Measurements from ENCODE around the gene NR2C2. TPM values are rescaled to one million over a fixed set of nuclear protein-coding genes. Genes with fewer than 3 reads are reported as not detected.

The NR2C2 gene
- total RNA-seq, 4 donors from 2014 or later = 32.2 to 60.6 (median 47.8) TPM

DNA sequence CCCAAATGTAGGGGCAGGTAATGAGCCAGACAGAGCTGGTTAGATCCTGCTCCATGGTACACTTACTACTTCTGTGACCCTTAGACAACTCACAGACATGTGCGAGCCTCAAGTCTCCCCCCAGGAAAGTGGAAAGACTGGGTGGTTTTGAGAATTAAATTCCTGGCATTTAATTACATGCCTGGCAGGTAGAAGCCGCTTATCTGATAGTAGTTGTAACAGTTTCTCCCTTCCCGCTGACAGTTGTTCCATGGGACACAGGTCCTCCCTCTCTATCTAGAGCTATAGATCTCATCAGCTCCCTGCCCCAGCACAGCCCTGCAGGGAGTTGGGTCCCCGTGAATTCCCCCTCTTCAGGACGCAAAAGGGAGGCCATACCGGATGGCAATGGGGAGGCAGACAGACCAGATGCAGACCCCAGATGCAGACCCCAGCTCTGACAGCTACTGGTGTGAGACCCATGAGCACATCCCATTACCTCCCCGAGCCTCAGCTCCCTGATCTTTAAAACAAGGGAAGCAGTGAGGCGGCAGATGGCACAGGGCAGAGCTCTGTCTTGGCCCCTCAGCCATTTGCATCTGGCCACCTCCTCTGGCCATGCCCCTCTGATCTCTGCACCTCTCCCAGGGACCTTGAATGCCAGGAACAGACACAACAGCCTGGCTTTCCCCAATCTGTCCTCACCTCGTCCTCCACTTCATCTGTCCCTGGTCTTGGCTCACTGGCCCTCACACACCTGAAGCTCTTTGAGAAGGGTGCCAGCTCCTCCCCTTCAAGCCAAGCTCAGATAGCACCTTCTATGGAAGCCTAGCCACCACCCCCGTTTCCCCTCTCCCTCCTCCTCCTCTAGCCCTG, 34.1 kb upstream of the NR2C2 start:
- Histone ChIP-seq H3K4me1 (no peaks in the 10 kb centered on the region), H3K4me3 (no peak overlapping the region), H3K27me3 (no peaks in the 10 kb centered on the region), H3K36me3 (no peaks in the 10 kb centered on the region), H3K9me3 (no peaks in the 10 kb centered on the region), H3K27ac (no peak overlapping the region)
- in situ Hi-C loops (cut with MboI; ENCODE audit: low pct_ligation_motif_present in 1 of 4, low pct_unique_long_range_greater_than_20kb in 1 of 4, low sequenced_read_pairs in 3 of 4) = loop anchor here in 3 of 4 donors (10.0 to 25.0 kb wide), 4 partner anchors 118 to 401 kb away; partner anchors contain the start of gene C3orf20 (in 2 of the 3)
- TF ChIP-seq, protein P1, sequence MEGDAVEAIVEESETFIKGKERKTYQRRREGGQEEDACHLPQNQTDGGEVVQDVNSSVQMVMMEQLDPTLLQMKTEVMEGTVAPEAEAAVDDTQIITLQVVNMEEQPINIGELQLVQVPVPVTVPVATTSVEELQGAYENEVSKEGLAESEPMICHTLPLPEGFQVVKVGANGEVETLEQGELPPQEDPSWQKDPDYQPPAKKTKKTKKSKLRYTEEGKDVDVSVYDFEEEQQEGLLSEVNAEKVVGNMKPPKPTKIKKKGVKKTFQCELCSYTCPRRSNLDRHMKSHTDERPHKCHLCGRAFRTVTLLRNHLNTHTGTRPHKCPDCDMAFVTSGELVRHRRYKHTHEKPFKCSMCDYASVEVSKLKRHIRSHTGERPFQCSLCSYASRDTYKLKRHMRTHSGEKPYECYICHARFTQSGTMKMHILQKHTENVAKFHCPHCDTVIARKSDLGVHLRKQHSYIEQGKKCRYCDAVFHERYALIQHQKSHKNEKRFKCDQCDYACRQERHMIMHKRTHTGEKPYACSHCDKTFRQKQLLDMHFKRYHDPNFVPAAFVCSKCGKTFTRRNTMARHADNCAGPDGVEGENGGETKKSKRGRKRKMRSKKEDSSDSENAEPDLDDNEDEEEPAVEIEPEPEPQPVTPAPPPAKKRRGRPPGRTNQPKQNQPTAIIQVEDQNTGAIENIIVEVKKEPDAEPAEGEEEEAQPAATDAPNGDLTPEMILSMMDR (IDR thresholded peaks at IDR 0.05) = no peak
- TF ChIP-seq POLR2A (IDR thresholded peaks at IDR 0.05) = no peak
- DNase-seq = no peak
- WGBS, 2 donors (ENCODE audit: low coverage in 1 of 2) = 86 to 91% methylated on average over 1 to 10 of the region's 10 CpGs
- intact Hi-C loops (cut with DNase I; ENCODE audit: low total_unique reads) = loop anchor here (10.0 kb wide), 1 partner anchor 398 kb away; no protein-coding TSS in a partner anchor

- H3K36me3 ChIP-seq = no peaks in the 10 kb centered on the region
- intact Hi-C loops (cut with DNase I; ENCODE audit: low total_unique reads) = loop anchor here (10.0 kb wide), 1 partner anchor 399 kb away; no protein-coding TSS in a partner anchor
- no peaks in the 10 kb centered on the region for H3K9me3 ChIP-seq
- no peak for TF ChIP-seq EP300 (IDR thresholded peaks at IDR 0.05; ENCODE audit: low read depth)
- TF ChIP-seq POLR2A (IDR thresholded peaks at IDR 0.05) = no peak
- no peak for TF ChIP-seq POLR2AphosphoS5 (IDR thresholded peaks at IDR 0.05)
- TF ChIP-seq, protein P1 (IDR thresholded peaks at IDR 0.05) = no peak
- DNase-seq = no peak
- no peak overlapping the region for H3K27ac ChIP-seq
- H3K4me3 ChIP-seq = no peak overlapping the region
- no peaks in the 10 kb centered on the region for H3K4me1 ChIP-seq
- no peaks in the 10 kb centered on the region for H3K27me3 ChIP-seq
- in situ Hi-C loops (cut with MboI; ENCODE audit: low pct_ligation_motif_present in 1 of 4, low pct_unique_long_range_greater_than_20kb in 1 of 4, low sequenced_read_pairs in 3 of 4) = loop anchor here in 3 of 4 donors (10.0 to 25.0 kb wide), 4 partner anchors 119 to 402 kb away; partner anchors contain the start of gene C3orf20 (in 2 of the 3)
- 83% methylated on average over 14 of the region's 14 CpGs; no CpG with 5 or more reads in 1 of the 2 donors for WGBS, 2 donors (ENCODE audit: low coverage in 1 of 2)
These were observed 33.2 kb upstream of the NR2C2 start for GRCh38 chr3:14913926-14914778.

DNA sequence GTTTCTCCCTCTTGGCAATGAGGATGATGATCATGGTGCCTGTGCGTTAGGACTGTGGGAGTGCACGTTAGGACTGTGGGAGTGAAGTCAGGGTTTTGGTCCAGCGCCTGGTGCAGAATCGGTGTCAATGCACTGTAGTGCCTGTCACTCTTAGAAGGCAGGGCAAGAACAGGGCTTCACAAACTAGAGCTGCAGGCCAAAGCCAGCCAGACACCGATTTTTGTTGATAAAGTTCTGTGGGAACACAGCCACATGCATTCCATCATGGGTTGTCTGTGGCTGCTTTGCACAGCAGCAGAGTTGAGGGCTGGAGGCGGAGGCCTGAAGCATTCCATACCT, 32.6 kb upstream of the NR2C2 start:
- H3K27me3 ChIP-seq = no peaks in the 10 kb centered on the region
- H3K4me1 ChIP-seq = no peaks in the 10 kb centered on the region
- no peak overlapping the region for H3K27ac ChIP-seq
- no peak for DNase-seq
- in situ Hi-C loops (cut with MboI; ENCODE audit: low pct_ligation_motif_present in 1 of 4, low pct_unique_long_range_greater_than_20kb in 1 of 4, low sequenced_read_pairs in 3 of 4) (loop anchor here in 3 of 4 donors (10.0 to 25.0 kb wide), 4 partner anchors 120 to 402 kb away; partner anchors contain the start of gene C3orf20 (in 2 of the 3)), intact Hi-C loops (cut with DNase I; ENCODE audit: low total_unique reads) (loop anchor here (10.0 kb wide), 1 partner anchor 400 kb away; no protein-coding TSS in a partner anchor)
- H3K9me3 ChIP-seq = no peaks in the 10 kb centered on the region
- 85% methylated on average over 6 of the region's 6 CpGs; no CpG with 5 or more reads in 1 of the 2 donors for WGBS, 2 donors (ENCODE audit: low coverage in 1 of 2)
- H3K36me3 ChIP-seq = no peaks in the 10 kb centered on the region
- no peak overlapping the region for H3K4me3 ChIP-seq
- no peak for TF ChIP-seq EP300 (IDR thresholded peaks at IDR 0.05; ENCODE audit: low read depth)
- TF ChIP-seq POLR2A (IDR thresholded peaks at IDR 0.05) = no peak
- no peak for TF ChIP-seq POLR2AphosphoS5 (IDR thresholded peaks at IDR 0.05)
- TF ChIP-seq, protein P1 (IDR thresholded peaks at IDR 0.05) = no peak

Data from transverse colon (tissue), 4 donors.